ENCODE data around the gene DXO.

GRCh38 chr6:31935823-31936222 lies 36.1 kb downstream of the DXO start:
- TF ChIP-seq NR2F2 (IDR thresholded peaks at IDR 0.05) (no peak), CTCF (IDR thresholded peaks at IDR 0.05; ENCODE audit: low read depth, low read length, missing input control) (no peak), JUND (IDR thresholded peaks at IDR 0.05) (no peak), RAD21 (IDR thresholded peaks at IDR 0.05) (no peak), GABPA (IDR thresholded peaks at IDR 0.05 in 1 of 2, conservative IDR thresholded peaks at IDR 0.05 in 1 of 2) (no peak), TAF1 (conservative IDR thresholded peaks at IDR 0.05) (no peak), FOXA1 (IDR thresholded peaks at IDR 0.05) (no peak), HNF4A (conservative IDR thresholded peaks at IDR 0.05) (peak; percentile 63 to 69)
- TF ChIP-seq, protein P1, sequence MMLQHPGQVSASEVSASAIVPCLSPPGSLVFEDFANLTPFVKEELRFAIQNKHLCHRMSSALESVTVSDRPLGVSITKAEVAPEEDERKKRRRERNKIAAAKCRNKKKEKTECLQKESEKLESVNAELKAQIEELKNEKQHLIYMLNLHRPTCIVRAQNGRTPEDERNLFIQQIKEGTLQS (IDR thresholded peaks at IDR 0.05) = no peak
